WERI-Rb-1 (cell line): ENCODE results near the gene SLC12A8.

Source experiments
- DNase-seq: peaks from one replicate; pipeline ENCODE4 v3.0.0-alpha.2; 2020
- H3K27ac ChIP-seq: fragments of 250-450 bp; sonication (Bioruptor Pico); 2 replicates; pipeline ENCODE4 v1.5.1; 2020; ENCODE audit warnings: mild to moderate bottlenecking, moderate library complexity
- H3K27me3 ChIP-seq: fragments of 250-450 bp; sonication (Bioruptor Pico); 2 replicates; pipeline ENCODE4 v1.5.1; 2021; ENCODE audit warnings: mild to moderate bottlenecking, low read depth, moderate library complexity; ENCODE audit not compliant: insufficient read depth, severe bottlenecking
- H3K36me3 ChIP-seq: fragments of 250-450 bp; sonication (Bioruptor Pico); 2 replicates; pipeline ENCODE4 v1.5.1; 2020; ENCODE audit warnings: mild to moderate bottlenecking, moderate library complexity
- H3K4me3 ChIP-seq: 2 replicates; pipeline ENCODE4 v1.5.1; 2011; ENCODE audit warnings: low read depth, mild to moderate bottlenecking, control low read depth, low read length
- H3K9me3 ChIP-seq: fragments of 250-450 bp; sonication (Bioruptor Pico); 2 replicates; pipeline ENCODE4 v1.5.1; 2021; ENCODE audit warnings: mild to moderate bottlenecking, moderate library complexity; ENCODE audit not compliant: severe bottlenecking
- TF ChIP-seq, protein P1 (sequence below): IDR thresholded peaks from 2 replicates; pipeline ENCODE4 v1.5.1; 2011; ENCODE audit warnings: low read depth, mild to moderate bottlenecking, control low read depth, inconsistent platforms, low read length

SLC12A8 gene

GRCh38 chr3:125078951-125079674 is 133.4 kb downstream of the SLC12A8 start:
- TF ChIP-seq, protein P1, sequence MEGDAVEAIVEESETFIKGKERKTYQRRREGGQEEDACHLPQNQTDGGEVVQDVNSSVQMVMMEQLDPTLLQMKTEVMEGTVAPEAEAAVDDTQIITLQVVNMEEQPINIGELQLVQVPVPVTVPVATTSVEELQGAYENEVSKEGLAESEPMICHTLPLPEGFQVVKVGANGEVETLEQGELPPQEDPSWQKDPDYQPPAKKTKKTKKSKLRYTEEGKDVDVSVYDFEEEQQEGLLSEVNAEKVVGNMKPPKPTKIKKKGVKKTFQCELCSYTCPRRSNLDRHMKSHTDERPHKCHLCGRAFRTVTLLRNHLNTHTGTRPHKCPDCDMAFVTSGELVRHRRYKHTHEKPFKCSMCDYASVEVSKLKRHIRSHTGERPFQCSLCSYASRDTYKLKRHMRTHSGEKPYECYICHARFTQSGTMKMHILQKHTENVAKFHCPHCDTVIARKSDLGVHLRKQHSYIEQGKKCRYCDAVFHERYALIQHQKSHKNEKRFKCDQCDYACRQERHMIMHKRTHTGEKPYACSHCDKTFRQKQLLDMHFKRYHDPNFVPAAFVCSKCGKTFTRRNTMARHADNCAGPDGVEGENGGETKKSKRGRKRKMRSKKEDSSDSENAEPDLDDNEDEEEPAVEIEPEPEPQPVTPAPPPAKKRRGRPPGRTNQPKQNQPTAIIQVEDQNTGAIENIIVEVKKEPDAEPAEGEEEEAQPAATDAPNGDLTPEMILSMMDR: no peak
- no peak overlapping the region for H3K27ac ChIP-seq
- H3K27me3 ChIP-seq: no peaks in the 10 kb centered on the region
- H3K36me3 ChIP-seq: peaks cover 8% of the 10 kb centered on the region; the same call in 1 of the 2 replicates
- H3K9me3 ChIP-seq: no peaks in the 10 kb centered on the region
- H3K4me3 ChIP-seq: no peak overlapping the region
- DNase-seq: no peak

- Histone ChIP-seq H3K36me3 (peaks cover 5% of the 10 kb centered on the region; the same call in 1 of the 2 replicates), H3K27me3 (no peaks in the 10 kb centered on the region), H3K9me3 (no peaks in the 10 kb centered on the region), H3K27ac (no peak overlapping the region), H3K4me3 (no peak overlapping the region)
- TF ChIP-seq, protein P1: no peak
- no peak for DNase-seq
These were observed 134.7 kb downstream of the SLC12A8 start for GRCh38 chr3:125077864-125078263.

DNA sequence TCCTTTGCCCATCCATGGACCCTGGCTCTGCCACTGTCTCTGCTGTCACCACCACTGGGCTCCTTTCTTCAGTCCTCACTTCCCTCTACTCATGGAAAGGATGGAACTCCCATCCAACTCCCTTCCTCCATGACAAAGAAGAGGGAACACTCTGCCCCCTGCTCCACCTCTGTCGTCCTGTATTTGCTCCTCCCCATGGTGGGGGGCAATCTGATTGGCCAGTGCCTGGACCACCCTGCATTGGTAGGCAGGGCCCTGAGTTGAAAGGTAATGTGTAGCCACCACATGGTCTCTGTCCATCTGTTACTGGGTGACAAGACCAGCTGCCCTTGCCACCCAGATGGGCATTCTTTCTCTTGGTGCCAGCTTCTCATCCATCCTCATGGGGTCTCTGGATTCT is 136.1 kb downstream of the SLC12A8 start:
- TF ChIP-seq, protein P1: no peak
- no peaks in the 10 kb centered on the region for H3K27me3 ChIP-seq
- no peak overlapping the region for H3K4me3 ChIP-seq
- no peak for DNase-seq
- H3K27ac ChIP-seq: peak overlapping the region; percentile 49; the same call in 1 of the 2 replicates
- H3K36me3 ChIP-seq: 0 out of 2 replicates have a peak, but pooled peaks cover 3% of the 10 kb centered on the region
- peaks cover 4% of the 10 kb centered on the region for H3K9me3 ChIP-seq

DNA sequence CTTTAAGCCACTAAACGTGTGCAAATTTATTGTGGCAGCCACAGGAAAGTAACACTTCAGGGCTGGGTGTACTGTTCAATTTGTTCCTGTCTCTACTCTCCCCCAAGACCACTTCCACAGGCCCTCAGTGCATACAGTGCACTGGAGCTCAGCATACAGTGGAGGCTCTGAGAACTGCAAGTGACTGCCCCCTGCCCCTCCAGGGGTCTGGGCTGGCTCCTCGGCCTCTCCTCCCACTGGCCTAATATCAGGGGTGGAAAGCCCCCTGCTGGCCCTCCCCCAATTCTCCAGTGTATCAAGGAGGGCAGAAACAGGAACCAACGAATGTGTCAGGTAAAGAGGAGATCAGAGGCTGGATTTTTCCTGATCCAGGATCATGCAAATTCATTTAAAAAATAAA is 136.8 kb downstream of the SLC12A8 start:
- Histone ChIP-seq H3K27ac (peak overlapping the region; percentile 49), H3K9me3 (peaks cover 4% of the 10 kb centered on the region), H3K4me3 (no peak overlapping the region), H3K36me3 (0 out of 2 replicates have a peak, but pooled peaks cover 2% of the 10 kb centered on the region), H3K27me3 (no peaks in the 10 kb centered on the region)
- DNase-seq: peak; percentile 45
- TF ChIP-seq, protein P1: peak; percentile 46

DNA sequence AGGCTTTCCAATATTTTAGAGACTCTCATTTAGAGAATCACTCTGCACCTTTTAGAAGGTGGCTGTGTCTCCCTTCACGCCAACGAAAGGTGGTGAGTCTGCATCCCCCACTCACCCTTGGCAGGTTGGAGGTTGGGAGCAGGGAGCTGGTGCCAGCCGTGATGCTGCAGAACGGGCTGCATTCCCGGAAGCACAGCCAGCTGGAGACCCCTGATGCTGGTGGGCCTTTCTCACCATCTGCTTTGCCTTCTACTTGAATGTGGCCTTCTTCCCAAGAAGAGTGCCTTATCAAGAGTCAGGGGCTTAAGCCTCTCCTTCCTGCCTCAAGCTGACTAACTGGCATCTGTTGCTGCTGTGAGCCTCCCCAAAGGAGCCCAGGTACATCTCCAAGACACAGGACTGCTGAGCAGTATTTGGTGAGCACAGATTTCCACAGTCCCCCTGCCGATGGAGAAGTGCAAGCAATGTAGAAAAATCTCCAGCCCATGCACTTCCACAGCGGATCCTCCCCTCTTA is 139.1 kb downstream of the SLC12A8 start:
- TF ChIP-seq, protein P1: no peak
- Histone ChIP-seq H3K9me3 (peaks cover 4% of the 10 kb centered on the region), H3K4me3 (peak overlapping the region; percentile 11; the same call in 1 of the 2 replicates), H3K27ac (peak overlapping the region; percentile 76), H3K36me3 (no peaks in the 10 kb centered on the region), H3K27me3 (no peaks in the 10 kb centered on the region)
- peak; percentile 60 for DNase-seq
